ENCODE results near the gene EPHA4.

DNA sequence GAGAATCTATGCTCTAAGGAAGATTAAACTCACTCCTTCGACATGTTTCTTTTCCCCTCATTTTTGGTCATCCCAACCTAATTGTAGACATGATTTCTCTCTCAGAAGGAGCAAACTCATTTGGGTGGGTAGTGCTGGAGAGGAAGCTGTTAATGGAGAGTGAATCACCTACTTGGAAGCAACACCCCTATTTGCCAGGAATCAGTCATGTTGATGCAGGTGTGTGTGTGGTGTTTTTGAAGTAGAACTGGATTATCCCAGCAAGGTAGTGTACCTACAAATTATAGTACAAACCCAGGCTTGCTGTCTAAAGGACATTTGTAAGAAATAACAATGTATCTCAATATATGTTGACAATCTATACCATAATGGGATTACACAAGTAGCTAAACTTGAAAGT lies 186.4 kb downstream of the EPHA4 start:
- TF ChIP-seq, protein P1, sequence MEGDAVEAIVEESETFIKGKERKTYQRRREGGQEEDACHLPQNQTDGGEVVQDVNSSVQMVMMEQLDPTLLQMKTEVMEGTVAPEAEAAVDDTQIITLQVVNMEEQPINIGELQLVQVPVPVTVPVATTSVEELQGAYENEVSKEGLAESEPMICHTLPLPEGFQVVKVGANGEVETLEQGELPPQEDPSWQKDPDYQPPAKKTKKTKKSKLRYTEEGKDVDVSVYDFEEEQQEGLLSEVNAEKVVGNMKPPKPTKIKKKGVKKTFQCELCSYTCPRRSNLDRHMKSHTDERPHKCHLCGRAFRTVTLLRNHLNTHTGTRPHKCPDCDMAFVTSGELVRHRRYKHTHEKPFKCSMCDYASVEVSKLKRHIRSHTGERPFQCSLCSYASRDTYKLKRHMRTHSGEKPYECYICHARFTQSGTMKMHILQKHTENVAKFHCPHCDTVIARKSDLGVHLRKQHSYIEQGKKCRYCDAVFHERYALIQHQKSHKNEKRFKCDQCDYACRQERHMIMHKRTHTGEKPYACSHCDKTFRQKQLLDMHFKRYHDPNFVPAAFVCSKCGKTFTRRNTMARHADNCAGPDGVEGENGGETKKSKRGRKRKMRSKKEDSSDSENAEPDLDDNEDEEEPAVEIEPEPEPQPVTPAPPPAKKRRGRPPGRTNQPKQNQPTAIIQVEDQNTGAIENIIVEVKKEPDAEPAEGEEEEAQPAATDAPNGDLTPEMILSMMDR (IDR thresholded peaks at IDR 0.05), result no peak
- TF ChIP-seq ZFX (IDR thresholded peaks at IDR 0.05; ENCODE audit: borderline replicate concordance), result no peak

All from 22Rv1 (cell line).